Neural progenitor cell (in vitro differentiated cells): ENCODE results near the gene RSPO3. TPM values are rescaled to one million over a fixed set of nuclear protein-coding genes. Genes with fewer than 3 reads are reported as not detected.

Source experiments
- DNase-seq: peaks from one replicate; pipeline ENCODE4 v3.0.0-alpha.2; 2016; ENCODE audit warnings: low spot score
- H2AFZ ChIP-seq: fragments of 200-600 bp; sonication (generic); replicated peaks from 2 replicates; pipeline ENCODE4 v1.6.1; 2016; ENCODE audit warnings: antibody characterized with exemption
- H3F3A ChIP-seq: fragments of 200-600 bp; sonication (generic); 2 replicates; pipeline ENCODE4 v1.6.1; 2016; ENCODE audit warnings: antibody characterized with exemption, low read depth
- H3K27ac ChIP-seq: fragments of 200-600 bp; sonication (generic); 2 replicates; pipeline ENCODE4 v1.5.1; 2016; ENCODE audit warnings: mild to moderate bottlenecking
- H3K27me3 ChIP-seq: fragments of 200-600 bp; sonication (generic); 2 replicates; pipeline ENCODE4 v1.6.1; 2016; ENCODE audit warnings: mild to moderate bottlenecking, moderate library complexity
- H3K36me3 ChIP-seq: fragments of 200-600 bp; sonication (generic); 2 replicates; pipeline ENCODE4 v1.5.1; 2016
- H3K4me1 ChIP-seq: fragments of 200-600 bp; sonication (generic); 2 replicates; pipeline ENCODE4 v1.6.1; 2016; ENCODE audit warnings: mixed run types
- H3K4me2 ChIP-seq: fragments of 200-600 bp; sonication (generic); 2 replicates; pipeline ENCODE4 v1.6.1; 2016
- H3K4me3 ChIP-seq: fragments of 200-600 bp; sonication (generic); 2 replicates; pipeline ENCODE4 v1.5.1; 2016
- H3K79me2 ChIP-seq: fragments of 200-600 bp; sonication (generic); 2 replicates; pipeline ENCODE4 v1.6.1; 2016; ENCODE audit warnings: low read depth
- H3K9ac ChIP-seq: fragments of 200-600 bp; sonication (generic); 2 replicates; pipeline ENCODE4 v1.6.1; 2016
- H3K9me3 ChIP-seq: fragments of 200-600 bp; sonication (generic); 2 replicates; pipeline ENCODE4 v1.5.1; 2016; ENCODE audit warnings: low read depth
- H4K20me1 ChIP-seq: fragments of 200-600 bp; sonication (generic); 2 replicates; pipeline ENCODE4 v1.6.1; 2016; ENCODE audit warnings: low read depth
- H3K27ac Mint-ChIP-seq: 3 replicates; pipeline ENCODE4 v1.8.0; 2021; ENCODE audit warnings: mixed read lengths
- H3K27me3 Mint-ChIP-seq: 2 replicates; pipeline ENCODE4 v1.8.0; 2022; ENCODE audit warnings: low read depth, mild to moderate bottlenecking, inconsistent platforms, moderate library complexity, mixed read lengths; ENCODE audit not compliant: insufficient read depth
- H3K36me3 Mint-ChIP-seq: 3 replicates; pipeline ENCODE4 v1.8.0; 2021; ENCODE audit warnings: mixed read lengths
- H3K4me1 Mint-ChIP-seq: 3 replicates; pipeline ENCODE4 v1.8.0; 2021; ENCODE audit warnings: mixed read lengths
- H3K4me3 Mint-ChIP-seq: 3 replicates; pipeline ENCODE4 v1.8.0; 2021; ENCODE audit warnings: mild to moderate bottlenecking, moderate library complexity, mixed read lengths
- H3K9me3 Mint-ChIP-seq: 3 replicates; pipeline ENCODE4 v1.8.0; 2020; ENCODE audit warnings: mixed read lengths
- CTCF ChIP-seq: fragments of 200-600 bp; sonication (generic); IDR thresholded peaks from 2 replicates; pipeline ENCODE4 v1.5.1; 2017; ENCODE audit warnings: antibody characterized with exemption, mild to moderate bottlenecking
- EZH2 ChIP-seq: fragments of 200-600 bp; sonication (generic); IDR thresholded peaks from 2 replicates; pipeline ENCODE4 v1.6.1; 2017; ENCODE audit warnings: antibody characterized with exemption, mild to moderate bottlenecking, moderate library complexity
- EZH2phosphoT487 ChIP-seq: fragments of 200-600 bp; sonication (generic); IDR thresholded peaks from 2 replicates; pipeline ENCODE4 v1.6.1; 2017; ENCODE audit warnings: antibody characterized with exemption
- total RNA-seq: library from RNA; depleted of rRNA; stranded (reverse); fragments of >200 nt; gene quantifications from 2 replicates; pipeline ENCODE4 v1.2.3, GENCODE V29; 2015; ENCODE audit warnings: low replicate concordance

Gene RSPO3
- total RNA-seq, 1 donor from 2014 or later, result 2.4 TPM

- Histone ChIP-seq H4K20me1 (no peaks in the 10 kb centered on the region), H3K4me2 (no peak overlapping the region), H3K36me3 (no peaks in the 10 kb centered on the region), H3K4me1 (no peaks in the 10 kb centered on the region), H3K27me3 (no peaks in the 10 kb centered on the region), H3K4me3 (no peak overlapping the region), H3K27ac (no peak overlapping the region), H3K79me2 (no peaks in the 10 kb centered on the region), H3F3A (no peaks in the 10 kb centered on the region), H3K9me3 (no peaks in the 10 kb centered on the region), H3K9ac (no peak overlapping the region), H2AFZ (no peak overlapping the region)
- TF ChIP-seq EZH2phosphoT487 (no peak), EZH2 (no peak), CTCF (no peak)
- peaks cover 7% of the 10 kb centered on the region for H3K4me1 Mint-ChIP-seq
- no peak for DNase-seq
- H3K36me3 Mint-ChIP-seq, result no peaks in the 10 kb centered on the region
- no peaks in the 10 kb centered on the region for H3K27me3 Mint-ChIP-seq
- no peak overlapping the region for H3K4me3 Mint-ChIP-seq
- H3K27ac Mint-ChIP-seq, result no peak overlapping the region
- no peaks in the 10 kb centered on the region for H3K9me3 Mint-ChIP-seq
Measured at GRCh38 chr6:127148511-127148910, 30.0 kb downstream of the RSPO3 start.

GRCh38 chr6:127154509-127154908 is 36.0 kb downstream of the RSPO3 start:
- Histone ChIP-seq H3K36me3 (no peaks in the 10 kb centered on the region), H3K27ac (no peak overlapping the region), H3K4me2 (no peak overlapping the region), H2AFZ (peak overlapping the region; percentile 20), H3K79me2 (no peaks in the 10 kb centered on the region), H3K9ac (no peak overlapping the region), H3K9me3 (no peaks in the 10 kb centered on the region), H3K4me1 (no peaks in the 10 kb centered on the region), H4K20me1 (no peaks in the 10 kb centered on the region), H3K27me3 (no peaks in the 10 kb centered on the region), H3K4me3 (no peak overlapping the region), H3F3A (no peaks in the 10 kb centered on the region)
- no peak for DNase-seq
- no peak overlapping the region for H3K27ac Mint-ChIP-seq
- TF ChIP-seq EZH2phosphoT487 (no peak), CTCF (no peak), EZH2 (no peak)
- H3K9me3 Mint-ChIP-seq, result no peaks in the 10 kb centered on the region
- no peak overlapping the region for H3K4me3 Mint-ChIP-seq
- H3K36me3 Mint-ChIP-seq, result peaks cover 7% of the 10 kb centered on the region
- no peaks in the 10 kb centered on the region for H3K4me1 Mint-ChIP-seq
- H3K27me3 Mint-ChIP-seq, result no peaks in the 10 kb centered on the region

GRCh38 chr6:127160484-127160883 is 42.0 kb downstream of the RSPO3 start:
- H3K9me3 Mint-ChIP-seq, result no peaks in the 10 kb centered on the region
- no peak overlapping the region for H3K4me3 ChIP-seq
- peaks cover 8% of the 10 kb centered on the region for H3K4me1 Mint-ChIP-seq
- no peaks in the 10 kb centered on the region for H4K20me1 ChIP-seq
- no peaks in the 10 kb centered on the region for H3K9me3 ChIP-seq
- peaks cover 9% of the 10 kb centered on the region for H3K4me1 ChIP-seq
- H2AFZ ChIP-seq, result no peak overlapping the region
- no peak overlapping the region for H3K9ac ChIP-seq
- H3F3A ChIP-seq, result no peaks in the 10 kb centered on the region
- DNase-seq, result no peak
- H3K4me2 ChIP-seq, result no peak overlapping the region
- H3K27ac Mint-ChIP-seq, result no peak overlapping the region
- no peaks in the 10 kb centered on the region for H3K27me3 ChIP-seq
- peaks cover 2% of the 10 kb centered on the region for H3K27me3 Mint-ChIP-seq
- no peaks in the 10 kb centered on the region for H3K36me3 ChIP-seq
- TF ChIP-seq CTCF (no peak), EZH2phosphoT487 (no peak), EZH2 (no peak)
- peaks cover 19% of the 10 kb centered on the region for H3K36me3 Mint-ChIP-seq
- H3K4me3 Mint-ChIP-seq, result no peak overlapping the region
- H3K27ac ChIP-seq, result no peak overlapping the region
- no peaks in the 10 kb centered on the region for H3K79me2 ChIP-seq

GRCh38 chr6:127162836-127163235 is 44.4 kb downstream of the RSPO3 start:
- H4K20me1 ChIP-seq, result no peaks in the 10 kb centered on the region
- H3K4me3 ChIP-seq, result no peak overlapping the region
- no peaks in the 10 kb centered on the region for H3F3A ChIP-seq
- H2AFZ ChIP-seq, result no peak overlapping the region
- Mint-ChIP-seq H3K27me3 (peaks cover 2% of the 10 kb centered on the region), H3K36me3 (peaks cover 27% of the 10 kb centered on the region), H3K9me3 (no peaks in the 10 kb centered on the region), H3K4me3 (no peak overlapping the region), H3K27ac (no peak overlapping the region), H3K4me1 (peaks cover 8% of the 10 kb centered on the region)
- H3K27me3 ChIP-seq, result no peaks in the 10 kb centered on the region
- no peak overlapping the region for H3K27ac ChIP-seq
- no peak for DNase-seq
- H3K4me1 ChIP-seq, result peaks cover 9% of the 10 kb centered on the region
- H3K9me3 ChIP-seq, result no peaks in the 10 kb centered on the region
- H3K36me3 ChIP-seq, result no peaks in the 10 kb centered on the region
- no peaks in the 10 kb centered on the region for H3K79me2 ChIP-seq
- TF ChIP-seq EZH2 (no peak), CTCF (no peak), EZH2phosphoT487 (no peak)
- H3K4me2 ChIP-seq, result no peak overlapping the region
- no peak overlapping the region for H3K9ac ChIP-seq
